HepG2 (cell line): ENCODE results near the gene ALG9. TPM values are rescaled to one million over a fixed set of nuclear protein-coding genes. Genes with fewer than 3 reads are reported as not detected.

Experiments used
- ELF4 ChIP-seq: sonication (generic); formaldehyde crosslinking; IDR thresholded peaks from 2 replicates; pipeline ENCODE4 v1.5.0; 2020; ENCODE audit warnings: missing genetic modification reagents, mild to moderate bottlenecking, moderate library complexity, borderline replicate concordance
- EZH2 ChIP-seq: conservative IDR thresholded peaks from 2 replicates; pipeline ENCODE4 v1.6.1; 2012; ENCODE audit warnings: mild to moderate bottlenecking, low read depth, low read length, moderate library complexity
- HIVEP1 ChIP-seq: sonication (generic); formaldehyde crosslinking; IDR thresholded peaks from 2 replicates; pipeline ENCODE4 v1.4.0; 2020; ENCODE audit warnings: mild to moderate bottlenecking, missing genetic modification reagents
- IKZF5 ChIP-seq: IDR thresholded peaks from 2 replicates; pipeline ENCODE4 v1.6.1; 2018; ENCODE audit warnings: missing genetic modification reagents, mild to moderate bottlenecking, missing compliant biosample characterization
- JDP2 ChIP-seq: sonication (generic); formaldehyde crosslinking; IDR thresholded peaks from 2 replicates; pipeline ENCODE4 v1.8.1; 2022; ENCODE audit warnings: missing genetic modification reagents, borderline replicate concordance
- KDM1A ChIP-seq: IDR thresholded peaks from 2 replicates; pipeline ENCODE4 v1.6.1; 2016; ENCODE audit warnings: missing compliant biosample characterization
- KDM2A ChIP-seq: sonication (generic); formaldehyde crosslinking; IDR thresholded peaks from 2 replicates; pipeline ENCODE4 v1.4.0; 2020; ENCODE audit warnings: low read depth, missing genetic modification reagents, borderline replicate concordance
- MXD3 ChIP-seq: IDR thresholded peaks from 2 replicates; pipeline ENCODE4 v1.6.1; 2016; ENCODE audit warnings: mild to moderate bottlenecking, missing biosample characterization, missing genetic modification reagents
- MXI1 ChIP-seq: IDR thresholded peaks from 3 replicates; pipeline ENCODE4 v1.6.1; 2012; ENCODE audit warnings: low read depth, low read length, inconsistent platforms, borderline replicate concordance
- NBN ChIP-seq: fragments of 450-650 bp; conservative IDR thresholded peaks from 2 replicates; pipeline ENCODE4 v1.6.1; 2017
- PCBP2 ChIP-seq: fragments of 200-400 bp; formaldehyde crosslinking; optimal IDR thresholded peaks from 2 replicates; pipeline ENCODE3; 2018; ENCODE audit warnings: low read length, low read depth; ENCODE audit not compliant: poor library complexity, severe bottlenecking
- RXRB ChIP-seq: IDR thresholded peaks from 2 replicates; pipeline ENCODE4 v1.6.1; 2016; ENCODE audit warnings: borderline replicate concordance, missing genetic modification reagents, missing compliant biosample characterization
- SKI ChIP-seq: fragments of 450-650 bp; IDR thresholded peaks from one replicate; pipeline ENCODE4 v1.6.1; 2018; ENCODE audit warnings: mild to moderate bottlenecking; ENCODE audit not compliant: partially characterized antibody
- TEAD3 ChIP-seq: optimal IDR thresholded peaks from 2 replicates; pipeline ENCODE3; 2016; ENCODE audit warnings: borderline replicate concordance
- TFAP4 ChIP-seq: sonication (generic); IDR thresholded peaks from 2 replicates; pipeline ENCODE4 v1.6.1; 2016; ENCODE audit warnings: low read depth, borderline replicate concordance
- TSC22D2 ChIP-seq: sonication (generic); formaldehyde crosslinking; IDR thresholded peaks from 2 replicates; pipeline ENCODE4 v1.5.1; 2020; ENCODE audit warnings: missing genetic modification reagents, mild to moderate bottlenecking, borderline replicate concordance
- ZBTB14 ChIP-seq: sonication (generic); formaldehyde crosslinking; IDR thresholded peaks from 2 replicates; pipeline ENCODE4 v1.4.0; 2020; ENCODE audit warnings: missing genetic modification reagents
- ZFAT ChIP-seq: sonication (generic); formaldehyde crosslinking; conservative IDR thresholded peaks from 2 replicates; pipeline ENCODE4 v1.8.1; 2023; ENCODE audit warnings: missing genetic modification reagents, inconsistent platforms
- ZFP1 ChIP-seq: IDR thresholded peaks from 2 replicates; pipeline ENCODE4 v1.6.1; 2016
- ZKSCAN5 ChIP-seq: sonication (generic); formaldehyde crosslinking; IDR thresholded peaks from 2 replicates; pipeline ENCODE4 v1.5.1; 2020; ENCODE audit warnings: mild to moderate bottlenecking, missing genetic modification reagents
- ZNF232 ChIP-seq: sonication (generic); formaldehyde crosslinking; IDR thresholded peaks from 2 replicates; pipeline ENCODE4 v1.4.0; 2020; ENCODE audit warnings: missing genetic modification reagents, borderline replicate concordance
- ZNF431 ChIP-seq: sonication (generic); formaldehyde crosslinking; IDR thresholded peaks from 2 replicates; pipeline ENCODE4 v1.9.0; 2022; ENCODE audit warnings: missing genetic modification reagents, low read depth, mild to moderate bottlenecking, borderline replicate concordance
- ZNF549 ChIP-seq: sonication (generic); formaldehyde crosslinking; IDR thresholded peaks from 2 replicates; pipeline ENCODE4 v1.5.0; 2020; ENCODE audit warnings: missing genetic modification reagents
- ZNF572 ChIP-seq: sonication (generic); formaldehyde crosslinking; IDR thresholded peaks from 2 replicates; pipeline ENCODE4 v1.5.1; 2020; ENCODE audit warnings: mild to moderate bottlenecking, missing genetic modification reagents
- ZNF619 ChIP-seq: sonication (generic); formaldehyde crosslinking; IDR thresholded peaks from 2 replicates; pipeline ENCODE4 v1.4.0; 2020; ENCODE audit warnings: mild to moderate bottlenecking, missing genetic modification reagents
- ZNF737 ChIP-seq: sonication (generic); formaldehyde crosslinking; IDR thresholded peaks from 2 replicates; pipeline ENCODE4 v1.5.0; 2020; ENCODE audit warnings: missing genetic modification reagents, mild to moderate bottlenecking, borderline replicate concordance
- ZSCAN12 ChIP-seq: sonication (generic); formaldehyde crosslinking; IDR thresholded peaks from 2 replicates; pipeline ENCODE4 v1.9.0; 2021; ENCODE audit warnings: mild to moderate bottlenecking, missing genetic modification reagents
- ZSCAN21 ChIP-seq: sonication (generic); formaldehyde crosslinking; IDR thresholded peaks from 2 replicates; pipeline ENCODE4 v1.8.0; 2022; ENCODE audit warnings: mild to moderate bottlenecking, missing genetic modification reagents, moderate library complexity, borderline replicate concordance
- polyA plus RNA-seq, 8 experiments: library from polyadenylated mRNA; depleted of rRNA in 3 of 8; stranded (reverse) in 7 of 8; unstranded in 1 of 8; fragments of >200 nt; fragmentation: Illumina TruSeq in 4 of 8; extraction: Trizol in 4 of 8; gene quantifications; 2 replicates each; pipeline versions ENCODE4 v1.2.1 to v1.2.3, GENCODE V29; 2011 to 2016; ENCODE audit warnings: low read depth in 4 of 8, missing spikeins in 1 of 8, mixed read lengths in 1 of 8; ENCODE audit not compliant: insufficient read depth in 1 of 8
- total RNA-seq, 5 experiments: library from RNA; depleted of rRNA; stranded (reverse); fragments of >200 nt; fragmentation: Illumina TruSeq; extraction: Trizol; gene quantifications; 2 replicates each; pipeline ENCODE4 v1.2.3, GENCODE V29; 2016; ENCODE audit warnings: low read depth in 1 of 5

ALG9 gene
- total and polyA plus RNA-seq, 2 of the 13 experiments (the other 11 are each of a cell fraction or from before 2014, with no cell fraction given), result 39.4 to 40.6 TPM

GRCh38 chr11:111878849-111879636 lies 7.7 kb upstream of the ALG9 start, which contains the start of the genes CFAP68 and FDXACB1 (continued):
- TF ChIP-seq MXD3 (CRISPR knock-in tag) (0 out of 2 replicates have a peak, but pooled peaks have one; percentile 17), SKI (peak; percentile 99), ZNF737 (CRISPR knock-in tag) (no peak; the same call in 1 of the 2 replicates), JDP2 (CRISPR knock-in tag) (no peak), EZH2 (no peak), ZNF549 (CRISPR knock-in tag) (no peak), IKZF5 (CRISPR knock-in tag) (peak; percentile 79), ZNF572 (peak; percentile 75; the same call in 1 of the 2 replicates), ZNF232 (CRISPR knock-in tag) (0 out of 2 replicates have a peak, but pooled peaks have one; percentile 44), HIVEP1 (CRISPR knock-in tag) (peak; percentile 77), ZNF619 (peak; percentile 26; the same call in 1 of the 2 replicates), NBN (no peak), RXRB (peak; percentile 67), TSC22D2 (CRISPR knock-in tag) (peak; percentile 22; the same call in 1 of the 2 replicates), ZSCAN12 (CRISPR knock-in tag) (no peak), MXI1 (peak; percentile 87; the same call in 2 of the 3 replicates), ELF4 (CRISPR knock-in tag) (peak; percentile 47; the same call in 1 of the 2 replicates), ZNF431 (0 out of 2 replicates have a peak, but pooled peaks have one; percentile 16), ZKSCAN5 (CRISPR knock-in tag) (no peak), ZBTB14 (0 out of 2 replicates have a peak, but pooled peaks have one; percentile 29), TFAP4 (no peak; the same call in 1 of the 2 replicates), PCBP2 (no peak), ZFP1 (CRISPR knock-in tag) (no peak; the same call in 1 of the 2 replicates), ZSCAN21 (CRISPR knock-in tag) (peak; percentile 48; the same call in 1 of the 2 replicates), TEAD3 (CRISPR knock-in tag) (peak; percentile 82), KDM2A (peak; percentile 88), KDM1A (CRISPR knock-in tag) (no peak), ZFAT (CRISPR knock-in tag) (no peak)
